ENCODE measurements around the gene HDAC7. TPM values are rescaled to one million over a fixed set of nuclear protein-coding genes. Genes with fewer than 3 reads are reported as not detected.

The HDAC7 gene
- total RNA-seq, 2 donors from 2014 or later, result 27.3 to 29.7 TPM

- intact Hi-C loops (cut with DNase I), result no loop called here
- no peak for TF ChIP-seq CTCF (IDR thresholded peaks at IDR 0.05)
Measured at GRCh38 chr12:47769234-47770085, 50.2 kb downstream of the HDAC7 start.

GRCh38 chr12:47768323-47768811 is 51.3 kb downstream of the HDAC7 start:
- H3K9me3 ChIP-seq, result no peaks in the 10 kb centered on the region
- DNase-seq, result no peak
- no peak overlapping the region for H3K4me3 ChIP-seq
- no peaks in the 10 kb centered on the region for H3K27me3 ChIP-seq
- no peak overlapping the region for H3K27ac ChIP-seq
- TF ChIP-seq CTCF (IDR thresholded peaks at IDR 0.05), result no peak
- intact Hi-C loops (cut with DNase I), result no loop called here
- no peaks in the 10 kb centered on the region for H3K4me1 ChIP-seq
- H3K36me3 ChIP-seq, result no peaks in the 10 kb centered on the region
- H3K9ac ChIP-seq (ENCODE audit: low read depth in 2 of 2, low read length in 2 of 2), result no peak overlapping the region

More at GRCh38 chr12:47769234-47770085, 50.2 kb downstream of the HDAC7 start:
- no peaks in the 10 kb centered on the region for H3K27me3 ChIP-seq
- no peak overlapping the region for H3K4me3 ChIP-seq
- DNase-seq, result no peak
- no peaks in the 10 kb centered on the region for H3K4me1 ChIP-seq
- no peak overlapping the region for H3K27ac ChIP-seq
- no peaks in the 10 kb centered on the region for H3K36me3 ChIP-seq
- H3K9me3 ChIP-seq, result no peaks in the 10 kb centered on the region
- no peak overlapping the region for H3K9ac ChIP-seq (ENCODE audit: low read depth in 2 of 2, low read length in 2 of 2)

GRCh38 chr12:47767216-47767724 is 52.4 kb downstream of the HDAC7 start:
- no peak overlapping the region for H3K9ac ChIP-seq (ENCODE audit: low read depth in 2 of 2, low read length in 2 of 2)
- H3K4me3 ChIP-seq, result no peak overlapping the region
- DNase-seq, result peak; percentile 77
- no peaks in the 10 kb centered on the region for H3K36me3 ChIP-seq
- no peak overlapping the region for H3K27ac ChIP-seq
- intact Hi-C loops (cut with DNase I), result loop anchor here (2.0 kb wide), 1 partner anchor 24 kb away; no protein-coding TSS in a partner anchor
- TF ChIP-seq CTCF (IDR thresholded peaks at IDR 0.05), result peak; percentile 56
- H3K4me1 ChIP-seq, result no peaks in the 10 kb centered on the region
- no peaks in the 10 kb centered on the region for H3K27me3 ChIP-seq
- H3K9me3 ChIP-seq, result no peaks in the 10 kb centered on the region

- no peak for TF ChIP-seq CTCF (IDR thresholded peaks at IDR 0.05)
- no peak for DNase-seq
- Histone ChIP-seq H3K36me3 (no peaks in the 10 kb centered on the region), H3K27me3 (no peaks in the 10 kb centered on the region), H3K27ac (no peak overlapping the region), H3K4me1 (no peaks in the 10 kb centered on the region), H3K9ac (ENCODE audit: low read depth in 2 of 2, low read length in 2 of 2) (no peak overlapping the region), H3K9me3 (no peaks in the 10 kb centered on the region), H3K4me3 (no peak overlapping the region)
- intact Hi-C loops (cut with DNase I), result loop anchor here (2.0 kb wide), 1 partner anchor 24 kb away; no protein-coding TSS in a partner anchor
Measured at GRCh38 chr12:47766502-47767215, 53.0 kb downstream of the HDAC7 start.
